ENCODE data around the gene C1GALT1.

- TF ChIP-seq CTCF (optimal IDR thresholded peaks at IDR 0.05 in 1 of 3, IDR thresholded peaks at IDR 0.05 in 1 of 3, conservative IDR thresholded peaks at IDR 0.05 in 1 of 3; ENCODE audit: extremely low read depth in 1 of 3, insufficient read depth in 2 of 3, low read length in 3 of 3): no peak
- no peak for TF ChIP-seq EZH2 (IDR thresholded peaks at IDR 0.05; ENCODE audit: low read length)
Measured at GRCh38 chr7:7292608-7293007, 110.3 kb downstream of the C1GALT1 start.

Measured in keratinocyte (primary cell).